Testis (tissue), 2 donors: Measurements from ENCODE around the gene GPR21.

Source experiments
- CTCF ChIP-seq, 3 experiments: fragments of 450-650 bp in 2 of 3; fragments of 200-600 bp in 1 of 3; sonication (generic) in 1 of 3; IDR thresholded peaks; one replicate each; pipeline ENCODE4 v1.5.1; 2016 to 2019; ENCODE audit warnings: antibody characterized with exemption in 3 of 3, mild to moderate bottlenecking in 2 of 3, moderate library complexity in 1 of 3
- POLR2A ChIP-seq: fragments of 450-650 bp; IDR thresholded peaks from one replicate; pipeline ENCODE4 v1.6.1; 2017; ENCODE audit warnings: antibody characterized with exemption, mild to moderate bottlenecking, moderate library complexity

GRCh38 chr9:123049589-123050222 lies 16.2 kb downstream of the GPR21 start:
- TF ChIP-seq CTCF (IDR thresholded peaks at IDR 0.05), result no peak
- TF ChIP-seq POLR2A, result no peak
